WERI-Rb-1 (cell line): ENCODE measurements around the gene PIP.
"Not testable (repeated sequence)": the region's sequence is repeated elsewhere in the genome, so short reads cannot be mapped to it uniquely, and the experiment has no call there.

Experiments
- DNase-seq: peaks from one replicate; pipeline ENCODE4 v3.0.0-alpha.2; 2020
- H3K27ac ChIP-seq: fragments of 250-450 bp; sonication (Bioruptor Pico); 2 replicates; pipeline ENCODE4 v1.5.1; 2020; ENCODE audit warnings: mild to moderate bottlenecking, moderate library complexity
- H3K27me3 ChIP-seq: fragments of 250-450 bp; sonication (Bioruptor Pico); 2 replicates; pipeline ENCODE4 v1.5.1; 2021; ENCODE audit warnings: mild to moderate bottlenecking, low read depth, moderate library complexity; ENCODE audit not compliant: insufficient read depth, severe bottlenecking
- H3K36me3 ChIP-seq: fragments of 250-450 bp; sonication (Bioruptor Pico); 2 replicates; pipeline ENCODE4 v1.5.1; 2020; ENCODE audit warnings: mild to moderate bottlenecking, moderate library complexity
- H3K4me3 ChIP-seq: 2 replicates; pipeline ENCODE4 v1.5.1; 2011; ENCODE audit warnings: low read depth, mild to moderate bottlenecking, control low read depth, low read length
- H3K9me3 ChIP-seq: fragments of 250-450 bp; sonication (Bioruptor Pico); 2 replicates; pipeline ENCODE4 v1.5.1; 2021; ENCODE audit warnings: mild to moderate bottlenecking, moderate library complexity; ENCODE audit not compliant: severe bottlenecking
- TF ChIP-seq, protein P1 (sequence below): IDR thresholded peaks from 2 replicates; pipeline ENCODE4 v1.5.1; 2011; ENCODE audit warnings: low read depth, mild to moderate bottlenecking, control low read depth, inconsistent platforms, low read length

PIP gene

DNA sequence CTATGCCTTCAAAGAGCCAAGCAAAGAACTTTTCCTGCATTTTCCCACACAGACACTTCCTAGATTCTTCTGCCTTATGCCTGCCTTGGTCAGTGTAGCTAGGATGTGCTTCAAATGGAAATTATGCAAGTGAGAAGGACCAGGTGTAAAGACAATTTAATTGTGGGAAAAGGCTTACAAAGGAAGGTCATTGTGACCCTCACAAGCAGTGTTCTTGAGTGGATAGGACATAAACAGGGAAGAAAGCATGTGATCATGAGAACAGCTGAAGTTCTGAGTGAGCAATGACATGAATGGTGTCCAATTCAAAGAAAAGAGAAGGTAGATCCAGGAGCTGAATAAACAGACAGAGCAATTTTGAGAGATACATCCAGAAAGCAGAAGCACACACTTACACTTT, 1.3 kb upstream of the PIP start:
- Histone ChIP-seq H3K27me3 (no peaks in the 10 kb centered on the region), H3K9me3 (peaks cover 1% of the 10 kb centered on the region), H3K27ac (no peak overlapping the region), H3K4me3 (no peak overlapping the region), H3K36me3 (no peaks in the 10 kb centered on the region)
- DNase-seq, result no peak
- TF ChIP-seq, protein P1, sequence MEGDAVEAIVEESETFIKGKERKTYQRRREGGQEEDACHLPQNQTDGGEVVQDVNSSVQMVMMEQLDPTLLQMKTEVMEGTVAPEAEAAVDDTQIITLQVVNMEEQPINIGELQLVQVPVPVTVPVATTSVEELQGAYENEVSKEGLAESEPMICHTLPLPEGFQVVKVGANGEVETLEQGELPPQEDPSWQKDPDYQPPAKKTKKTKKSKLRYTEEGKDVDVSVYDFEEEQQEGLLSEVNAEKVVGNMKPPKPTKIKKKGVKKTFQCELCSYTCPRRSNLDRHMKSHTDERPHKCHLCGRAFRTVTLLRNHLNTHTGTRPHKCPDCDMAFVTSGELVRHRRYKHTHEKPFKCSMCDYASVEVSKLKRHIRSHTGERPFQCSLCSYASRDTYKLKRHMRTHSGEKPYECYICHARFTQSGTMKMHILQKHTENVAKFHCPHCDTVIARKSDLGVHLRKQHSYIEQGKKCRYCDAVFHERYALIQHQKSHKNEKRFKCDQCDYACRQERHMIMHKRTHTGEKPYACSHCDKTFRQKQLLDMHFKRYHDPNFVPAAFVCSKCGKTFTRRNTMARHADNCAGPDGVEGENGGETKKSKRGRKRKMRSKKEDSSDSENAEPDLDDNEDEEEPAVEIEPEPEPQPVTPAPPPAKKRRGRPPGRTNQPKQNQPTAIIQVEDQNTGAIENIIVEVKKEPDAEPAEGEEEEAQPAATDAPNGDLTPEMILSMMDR, result no peak

DNA sequence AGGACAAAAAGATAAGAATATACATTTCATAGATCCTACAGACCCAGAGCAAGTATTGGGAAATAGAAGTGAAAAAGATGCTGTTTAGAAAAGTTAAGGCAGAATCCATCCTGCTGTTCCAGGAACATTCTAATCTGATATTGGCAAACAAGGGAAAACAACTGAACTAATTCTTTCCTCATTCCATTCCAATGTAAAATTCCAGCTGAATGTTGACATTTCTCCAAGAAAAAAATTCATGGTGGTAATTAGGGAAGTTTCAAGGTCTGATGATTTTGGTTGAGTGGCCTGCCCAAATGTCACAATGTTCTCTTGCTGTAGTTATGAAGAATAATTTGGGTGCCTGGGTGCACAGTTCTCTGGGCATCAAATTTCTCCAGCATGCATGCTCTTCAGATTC, 15.2 kb downstream of the PIP start:
- no peak for DNase-seq
- H3K36me3 ChIP-seq, result no peaks in the 10 kb centered on the region
- H3K27ac ChIP-seq, result no peak overlapping the region
- H3K9me3 ChIP-seq, result peaks cover 4% of the 10 kb centered on the region
- no peak overlapping the region for H3K4me3 ChIP-seq
- TF ChIP-seq, protein P1, result no peak
- H3K27me3 ChIP-seq, result no peaks in the 10 kb centered on the region

DNA sequence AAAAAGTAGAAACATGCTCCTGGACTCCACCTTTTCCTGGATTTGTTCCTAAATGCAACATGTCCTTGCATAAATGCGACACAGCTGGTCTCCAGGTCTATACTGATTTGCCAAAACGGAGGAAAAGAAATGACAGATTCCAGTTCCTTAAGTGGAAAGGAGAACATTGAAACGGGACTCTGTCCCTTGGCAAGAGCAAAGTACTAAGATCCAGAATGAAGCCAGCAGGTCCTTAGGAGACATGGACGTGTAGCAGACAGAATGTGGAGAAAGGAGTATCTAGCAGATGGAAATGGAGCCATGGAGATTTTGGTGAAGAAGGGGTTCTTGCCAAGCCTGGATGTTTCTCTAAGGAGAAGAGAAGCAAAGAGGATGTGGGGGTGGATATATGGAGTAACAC, 16.2 kb downstream of the PIP start:
- Histone ChIP-seq H3K36me3 (no peaks in the 10 kb centered on the region), H3K9me3 (peaks cover 4% of the 10 kb centered on the region), H3K4me3 (no peak overlapping the region), H3K27ac (no peak overlapping the region), H3K27me3 (no peaks in the 10 kb centered on the region)
- no peak for DNase-seq
- TF ChIP-seq, protein P1, result no peak

DNA sequence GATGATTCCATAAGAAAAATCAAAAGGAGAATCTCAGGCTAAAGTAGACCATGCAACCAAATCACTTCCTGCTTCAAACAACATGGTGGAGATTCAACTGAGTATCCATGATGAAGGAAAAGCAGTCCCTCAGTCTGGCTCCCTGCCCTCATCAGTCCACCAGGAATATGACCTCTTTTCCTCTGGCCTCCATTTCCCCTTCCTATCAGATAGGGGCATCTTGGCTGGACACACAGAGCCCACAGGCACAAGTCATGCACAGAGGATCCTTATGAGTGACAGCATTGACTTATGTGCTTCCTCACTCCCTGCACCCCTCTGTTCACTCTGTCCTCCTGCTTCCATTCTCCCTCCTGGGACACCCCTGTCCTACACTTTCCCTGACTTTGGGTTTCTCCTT, 16.8 kb downstream of the PIP start:
- peaks cover 4% of the 10 kb centered on the region for H3K9me3 ChIP-seq
- H3K27me3 ChIP-seq, result no peaks in the 10 kb centered on the region
- H3K27ac ChIP-seq, result no peak overlapping the region
- no peaks in the 10 kb centered on the region for H3K36me3 ChIP-seq
- DNase-seq, result no peak
- TF ChIP-seq, protein P1, result no peak
- no peak overlapping the region for H3K4me3 ChIP-seq

DNA sequence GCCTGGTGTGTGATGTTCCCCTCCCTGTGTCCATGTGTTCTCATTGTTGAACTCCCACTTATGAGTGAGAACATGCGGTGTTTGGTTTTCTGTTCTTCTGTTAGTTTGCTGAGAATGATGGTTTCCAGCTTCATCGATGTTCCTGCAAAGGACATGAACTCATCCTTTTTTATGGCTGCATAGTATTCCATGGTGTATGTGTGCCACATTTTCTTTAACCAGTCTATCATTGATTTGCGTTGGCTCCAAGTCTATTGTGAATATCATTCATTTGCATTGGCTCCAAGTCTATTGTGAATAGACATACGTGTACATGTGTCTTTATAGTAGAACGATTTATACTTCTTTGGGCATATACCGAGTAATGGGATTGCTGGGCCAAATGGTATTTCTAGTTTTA, 18.8 kb downstream of the PIP start:
- H3K27me3 ChIP-seq, H3K36me3 ChIP-seq, H3K9me3 ChIP-seq, H3K27ac ChIP-seq, H3K4me3 ChIP-seq, DNase-seq: not testable (repeated sequence)

DNA sequence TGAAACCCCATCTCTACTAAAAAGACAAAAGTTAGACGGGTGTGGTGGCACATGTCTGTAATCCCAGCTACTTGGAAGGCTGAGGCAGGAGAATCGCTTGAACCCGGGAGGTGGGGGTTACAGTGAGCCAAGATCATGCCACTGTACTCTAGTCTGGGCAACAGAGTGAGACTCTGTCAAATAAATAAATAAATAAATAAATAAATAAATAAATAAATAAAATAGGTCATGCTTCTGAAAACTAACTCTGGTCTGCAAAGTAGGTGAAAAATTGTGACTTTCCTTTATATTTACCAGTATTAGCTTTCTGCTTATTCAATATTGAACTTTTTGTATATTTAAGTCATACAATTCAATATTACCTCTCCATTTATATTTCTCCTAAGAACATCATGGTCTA, 26.7 kb downstream of the PIP start:
- H3K9me3 ChIP-seq, H3K27ac ChIP-seq, DNase-seq, H3K27me3 ChIP-seq, H3K36me3 ChIP-seq, H3K4me3 ChIP-seq: not testable (repeated sequence)

DNA sequence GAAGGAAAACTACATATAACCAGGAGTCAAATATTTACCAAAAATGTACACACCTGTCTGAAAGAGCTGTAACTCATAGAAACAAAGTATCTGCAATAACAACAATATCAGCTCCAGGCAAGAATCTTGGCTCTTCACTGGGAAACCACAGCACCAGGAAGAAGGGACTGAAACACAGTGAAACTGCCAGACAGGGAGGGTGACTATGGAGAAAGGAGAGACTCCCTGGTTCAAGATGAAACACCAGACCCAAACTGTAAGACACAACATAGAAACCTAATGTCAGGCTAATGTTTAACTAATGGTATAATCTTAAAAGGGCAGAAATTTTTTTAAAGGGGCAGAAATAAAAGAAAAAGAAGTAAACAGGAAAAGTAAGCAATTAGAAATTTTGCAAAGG, 39.8 kb downstream of the PIP start:
- H3K9me3 ChIP-seq, result no peaks in the 10 kb centered on the region
- TF ChIP-seq, protein P1, result no peak
- no peaks in the 10 kb centered on the region for H3K27me3 ChIP-seq
- no peak overlapping the region for H3K4me3 ChIP-seq
- H3K36me3 ChIP-seq, result no peaks in the 10 kb centered on the region
- no peak overlapping the region for H3K27ac ChIP-seq
- no peak for DNase-seq
